GM21723 (cell line): ENCODE results near the gene TRIM28.

Source experiments
- ATAC-seq: cut with Tn5 transposase; IDR thresholded peaks from one replicate; pipeline ENCODE4 v1.9.1; 2021; ENCODE audit warnings: mild to moderate bottlenecking, moderate library complexity; ENCODE audit not compliant: unreplicated experiment

TRIM28 gene

DNA sequence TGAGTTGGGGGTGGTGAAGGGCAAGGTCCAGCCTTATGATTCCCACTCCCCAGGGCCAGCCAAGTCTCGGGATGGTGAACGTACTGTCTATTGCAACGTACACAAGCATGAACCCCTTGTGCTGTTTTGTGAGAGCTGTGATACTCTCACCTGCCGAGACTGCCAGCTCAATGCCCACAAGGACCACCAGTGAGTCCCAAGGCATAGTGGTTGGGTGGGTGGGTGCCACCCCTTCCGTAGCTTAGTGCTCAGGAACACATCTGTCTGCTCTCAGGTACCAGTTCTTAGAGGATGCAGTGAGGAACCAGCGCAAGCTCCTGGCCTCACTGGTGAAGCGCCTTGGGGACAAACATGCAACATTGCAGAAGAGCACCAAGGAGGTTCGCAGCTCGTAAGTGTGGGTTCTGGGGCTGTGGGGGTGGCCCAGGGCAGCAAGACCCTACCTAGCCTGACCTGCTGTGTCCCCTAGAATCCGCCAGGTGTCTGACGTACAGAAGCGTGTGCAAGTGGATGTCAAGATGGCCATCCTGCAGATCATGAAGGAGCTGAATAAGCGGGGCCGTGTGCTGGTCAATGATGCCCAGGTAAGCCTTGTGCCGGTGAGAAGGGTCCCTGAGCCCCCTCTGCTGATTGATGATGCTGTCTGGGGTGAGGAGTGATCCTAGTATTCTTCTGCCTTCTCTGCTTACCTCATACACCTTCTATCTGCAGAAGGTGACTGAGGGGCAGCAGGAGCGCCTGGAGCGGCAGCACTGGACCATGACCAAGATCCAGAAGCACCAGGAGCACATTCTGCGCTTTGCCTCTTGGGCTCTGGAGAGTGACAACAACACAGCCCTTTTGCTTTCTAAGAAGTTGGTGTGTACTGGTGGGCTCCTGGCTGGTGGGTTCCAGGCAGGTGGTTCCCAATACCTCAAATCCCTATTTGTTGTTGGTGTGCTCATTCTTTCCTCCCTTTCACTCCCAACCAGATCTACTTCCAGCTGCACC lies 3.8 kb downstream of the TRIM28 start:
- no peak for ATAC-seq

GRCh38 chr19:58548859-58549663 lies 5.2 kb downstream of the TRIM28 start:
- no peak for ATAC-seq

GRCh38 chr19:58549664-58550361 lies 5.9 kb downstream of the TRIM28 start:
- ATAC-seq = no peak

DNA sequence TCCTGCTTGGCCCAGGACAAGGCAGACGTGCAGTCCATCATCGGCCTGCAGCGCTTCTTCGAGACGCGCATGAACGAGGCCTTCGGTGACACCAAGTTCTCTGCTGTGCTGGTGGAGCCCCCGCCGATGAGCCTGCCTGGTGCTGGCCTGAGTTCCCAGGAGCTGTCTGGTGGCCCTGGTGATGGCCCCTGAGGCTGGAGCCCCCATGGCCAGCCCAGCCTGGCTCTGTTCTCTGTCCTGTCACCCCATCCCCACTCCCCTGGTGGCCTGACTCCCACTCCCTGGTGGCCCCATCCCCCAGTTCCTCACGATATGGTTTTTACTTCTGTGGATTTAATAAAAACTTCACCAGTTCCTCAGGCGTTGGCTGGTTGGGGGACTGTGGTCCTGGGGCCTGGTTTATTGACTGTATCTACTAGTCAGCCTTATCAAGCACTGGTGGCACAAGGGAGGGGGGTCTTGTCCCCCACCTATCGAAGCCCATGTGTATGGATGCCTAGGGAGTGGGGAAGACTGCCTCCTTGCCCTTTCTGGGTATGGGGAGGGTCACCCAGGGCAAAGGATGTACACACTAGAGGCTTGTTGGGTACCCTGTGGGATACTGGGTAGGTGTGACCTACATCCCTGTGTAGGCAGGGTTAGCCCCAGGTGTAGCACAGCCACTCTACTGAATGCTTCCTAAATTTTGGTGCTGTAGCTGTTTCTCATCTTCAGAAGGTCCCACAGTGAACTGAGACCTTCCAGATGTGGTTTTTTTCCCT lies 6.7 kb downstream of the TRIM28 start:
- no peak for ATAC-seq

- no peak for ATAC-seq
Observed at GRCh38 chr19:58551123-58551497, 7.2 kb downstream of the TRIM28 start.

DNA sequence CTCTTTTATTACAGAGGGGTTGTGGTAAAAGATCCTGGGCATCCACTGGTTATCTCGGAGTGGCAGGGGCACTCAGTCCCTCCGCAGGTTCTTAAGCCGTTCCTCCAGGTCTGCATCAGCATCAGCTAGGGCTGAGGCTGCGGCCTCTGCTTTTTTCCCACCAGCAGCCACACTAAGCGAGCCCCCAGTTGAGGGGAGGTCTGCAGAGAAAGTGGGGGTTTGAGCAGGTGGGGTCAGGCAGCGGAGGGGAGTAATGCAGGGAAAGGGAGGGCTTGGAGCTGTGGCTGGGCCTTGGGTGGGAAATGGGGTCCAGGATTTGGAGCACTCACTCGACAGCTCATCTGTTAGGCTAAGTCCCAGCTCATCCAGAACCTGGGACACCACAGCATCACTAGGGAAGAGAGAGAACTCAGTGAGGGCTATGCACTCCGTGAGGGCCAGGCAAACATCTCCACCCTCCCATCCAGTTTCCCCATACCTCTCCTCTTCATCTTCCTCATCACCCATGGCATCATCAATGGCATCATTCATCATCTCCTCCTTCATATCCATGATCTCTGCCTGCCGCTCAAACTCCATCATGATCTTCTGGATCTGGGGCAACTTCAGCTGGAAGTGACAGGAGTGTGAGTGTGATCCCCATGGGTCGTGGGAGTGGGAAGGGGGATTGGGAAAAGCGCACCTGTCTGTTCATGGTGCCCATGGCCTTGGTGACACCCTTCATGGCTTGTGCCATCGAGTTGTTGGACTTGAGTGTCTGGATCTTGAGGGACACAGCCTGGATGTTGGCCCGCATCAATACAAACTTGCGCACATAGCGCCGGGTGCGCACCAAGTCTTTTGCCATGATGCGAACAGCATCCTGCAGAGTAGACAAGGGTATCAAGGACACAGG lies 8.0 kb downstream of the TRIM28 start:
- no peak for ATAC-seq

DNA sequence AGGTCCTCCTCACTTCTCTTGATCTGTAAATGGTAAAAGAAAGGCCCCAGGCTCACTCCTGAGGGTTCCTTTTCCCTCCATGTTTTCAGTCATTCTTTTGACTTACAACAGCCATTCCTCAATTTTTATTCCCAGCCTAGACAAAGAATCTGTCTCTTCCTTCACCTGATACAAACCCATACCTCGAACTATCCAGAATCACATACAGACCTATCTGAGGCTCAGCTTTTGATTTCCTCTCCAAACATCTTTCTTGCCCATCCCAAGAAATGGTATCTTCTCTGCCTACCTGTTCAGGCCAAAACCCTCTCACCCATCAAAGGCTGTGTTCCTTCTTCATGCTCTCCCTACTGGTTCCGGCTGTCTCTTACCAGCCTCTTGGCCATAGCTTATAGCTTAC lies 8.8 kb downstream of the TRIM28 start:
- no peak for ATAC-seq

DNA sequence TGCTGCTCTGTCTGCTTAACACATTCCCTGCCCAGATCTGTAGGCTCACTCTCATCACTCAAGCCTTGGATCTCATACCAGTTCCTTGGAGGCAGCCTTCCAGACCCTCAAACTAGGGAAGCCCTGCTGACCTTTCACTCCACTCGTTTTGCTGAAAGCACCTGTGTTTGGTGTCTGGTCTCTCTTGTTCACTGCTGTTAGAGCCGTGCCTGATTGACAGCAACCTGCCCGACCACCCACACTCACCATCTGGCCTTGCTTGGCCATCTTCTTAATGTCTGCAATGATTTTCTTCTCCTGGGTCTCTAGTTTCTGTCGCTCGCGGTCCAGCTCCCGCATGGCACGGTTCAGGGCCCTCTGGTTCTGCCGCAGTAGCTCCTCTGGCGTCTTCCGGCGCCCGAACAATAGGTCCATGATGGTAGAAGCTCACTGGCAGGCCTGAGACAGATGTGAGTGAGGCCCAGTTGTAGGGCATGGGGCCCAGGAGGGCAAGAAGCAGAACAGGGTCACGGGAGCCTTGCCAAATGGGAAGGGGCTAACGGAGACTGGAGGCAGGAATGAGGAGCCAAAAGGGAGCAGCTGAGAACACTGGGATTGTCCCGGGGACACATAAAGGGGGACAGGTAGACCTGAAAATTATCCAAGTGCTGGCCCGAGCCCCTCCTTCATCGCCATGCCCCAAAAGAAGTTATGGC lies 10.1 kb downstream of the TRIM28 start:
- no peak for ATAC-seq

GRCh38 chr19:58554494-58555368 lies 10.9 kb downstream of the TRIM28 start, which contains the start of gene CHMP2A:
Gene CHMP2A (minus strand): TSS chr19:58555105. CDS start chr19:58554212, 893 bp downstream.
- ATAC-seq = peak; percentile 25

GRCh38 chr19:58555369-58555885 lies 11.6 kb downstream of the TRIM28 start:
- no peak for ATAC-seq

GRCh38 chr19:58555920-58556621 lies 12.2 kb downstream of the TRIM28 start:
- no peak for ATAC-seq

GRCh38 chr19:58556622-58557220 lies 12.9 kb downstream of the TRIM28 start:
- no peak for ATAC-seq

- ATAC-seq = no peak
Observed at GRCh38 chr19:58557221-58558065, 13.6 kb downstream of the TRIM28 start.

DNA sequence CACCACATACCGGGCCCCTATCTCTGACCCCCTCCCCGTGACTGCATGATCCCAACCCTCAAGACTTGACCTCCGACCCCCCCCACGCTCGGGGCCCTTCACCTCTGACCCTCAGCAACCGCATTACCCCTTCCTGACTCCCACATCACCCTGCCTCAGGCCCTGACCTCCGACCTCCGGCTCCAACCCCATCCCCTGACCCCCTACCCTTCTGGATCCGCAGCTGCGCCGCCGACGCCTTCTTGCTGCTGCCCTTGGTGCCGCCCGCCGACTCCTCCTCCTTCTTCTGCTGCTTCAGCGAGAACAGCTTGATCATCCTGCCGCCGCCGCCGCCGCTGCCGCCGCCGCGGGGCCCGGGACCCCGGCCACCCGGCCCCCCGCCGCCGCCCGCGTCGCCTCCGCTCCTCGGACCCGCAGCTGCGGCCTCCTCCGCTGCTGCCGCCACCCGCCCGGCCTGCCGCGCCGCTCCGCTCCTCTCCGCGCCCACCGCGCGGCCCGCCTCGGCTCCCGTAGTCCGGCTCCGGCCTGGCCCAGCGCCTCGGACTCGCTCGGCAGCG lies 14.3 kb downstream of the TRIM28 start, which contains the start of gene UBE2M:
UBE2M (minus strand) TSS at position 546 of the 557 bp plus-strand sequence; CDS start at position 316, 230 bp downstream.
- ATAC-seq = no peak

DNA sequence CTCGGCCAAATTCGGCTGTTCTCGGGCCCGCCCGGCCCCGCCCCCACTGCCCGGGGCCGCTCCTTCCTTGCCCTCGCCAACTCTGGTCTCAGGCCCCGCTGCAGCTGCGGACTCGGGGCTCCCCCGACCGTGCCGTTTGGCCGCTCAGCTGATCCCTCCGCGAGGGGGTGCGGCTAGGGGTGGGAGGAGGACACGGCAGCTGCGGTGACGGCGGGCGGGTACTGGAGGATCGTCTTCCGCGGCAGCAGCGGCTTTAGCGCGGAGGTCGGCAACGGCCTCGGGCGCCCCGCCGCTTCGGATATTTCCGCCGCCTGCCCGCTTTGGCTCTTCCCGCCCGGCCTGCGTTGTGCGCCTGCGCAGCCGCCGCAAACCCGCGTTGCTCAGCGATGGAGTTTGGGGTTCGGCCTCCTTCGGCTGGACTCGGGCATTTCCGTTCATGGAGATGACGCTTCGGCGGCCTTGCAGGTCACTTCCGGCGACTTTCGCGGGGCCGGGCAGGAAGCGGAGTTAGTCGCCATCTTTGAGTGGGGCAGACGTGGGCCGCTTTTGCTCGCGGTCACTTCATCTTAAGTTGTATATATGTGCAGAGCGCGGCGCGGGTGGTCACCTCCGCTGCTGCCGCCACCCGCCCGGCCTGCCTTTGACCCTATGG lies 14.9 kb downstream of the TRIM28 start:
- peak; percentile 49 for ATAC-seq
